GM08714 (cell line): ENCODE measurements around the gene SERAC1.

Source experiments
- H3K4me3 ChIP-seq: fragments of 200-500 bp; sonication (Bioruptor generic); 2 replicates; pipeline ENCODE4 v1.5.1; 2014; ENCODE audit warnings: mild to moderate bottlenecking, low read length, inconsistent platforms
- ZNF274 ChIP-seq: IDR thresholded peaks from 2 replicates; pipeline ENCODE4 v1.6.1; 2012; ENCODE audit warnings: mild to moderate bottlenecking, low read depth, low read length

Gene SERAC1

GRCh38 chr6:158068893-158069799 is 98.9 kb downstream of the SERAC1 start:
- TF ChIP-seq ZNF274, result no peak
- no peak overlapping the region for H3K4me3 ChIP-seq

- H3K4me3 ChIP-seq, result no peak overlapping the region
- no peak for TF ChIP-seq ZNF274
Observed at GRCh38 chr6:158068156-158068892, 99.7 kb downstream of the SERAC1 start.

- no peak overlapping the region for H3K4me3 ChIP-seq
- no peak for TF ChIP-seq ZNF274
Observed at GRCh38 chr6:158067436-158068015, 100.5 kb downstream of the SERAC1 start.

- no peak overlapping the region for H3K4me3 ChIP-seq
- no peak for TF ChIP-seq ZNF274
Observed at GRCh38 chr6:158066136-158066781, 101.8 kb downstream of the SERAC1 start.

GRCh38 chr6:158064725-158065251 is 103.3 kb downstream of the SERAC1 start:
- no peak overlapping the region for H3K4me3 ChIP-seq
- TF ChIP-seq ZNF274, result no peak

- H3K4me3 ChIP-seq, result no peak overlapping the region
- TF ChIP-seq ZNF274, result no peak
Observed at GRCh38 chr6:158063736-158064135, 104.3 kb downstream of the SERAC1 start.

- no peak overlapping the region for H3K4me3 ChIP-seq
- no peak for TF ChIP-seq ZNF274
Observed at GRCh38 chr6:158061709-158062461, 106.2 kb downstream of the SERAC1 start.

GRCh38 chr6:158061361-158061708 is 106.7 kb downstream of the SERAC1 start:
- no peak overlapping the region for H3K4me3 ChIP-seq
- no peak for TF ChIP-seq ZNF274

- H3K4me3 ChIP-seq, result no peak overlapping the region
- TF ChIP-seq ZNF274, result no peak
Observed at GRCh38 chr6:158060455-158061360, 107.4 kb downstream of the SERAC1 start.
